ENCODE results near the gene NCAPD3.

The NCAPD3 gene

GRCh38 chr11:134173296-134173695 lies 50.5 kb downstream of the NCAPD3 start:
- no peaks in the 10 kb centered on the region for H3K9me3 ChIP-seq (ENCODE audit: control insufficient read depth, insufficient read depth, low read length)
- H3K4me1 ChIP-seq (ENCODE audit: control insufficient read depth, low read length) = no peaks in the 10 kb centered on the region
- no peaks in the 10 kb centered on the region for H3K79me2 ChIP-seq (ENCODE audit: control insufficient read depth, low read length)
- no peak overlapping the region for H3K4me2 ChIP-seq (ENCODE audit: low read length)
- H3K27ac ChIP-seq (ENCODE audit: low read depth, low read length) = no peak overlapping the region
- H3F3A ChIP-seq (ENCODE audit: control insufficient read depth, insufficient read depth) = no peaks in the 10 kb centered on the region
- no peaks in the 10 kb centered on the region for H3K27me3 ChIP-seq (ENCODE audit: control insufficient read depth, low read length)
- peaks cover 96% of the 10 kb centered on the region for H3K36me3 ChIP-seq (ENCODE audit: control insufficient read depth, low read length)
- H3K9me2 ChIP-seq (replicated peaks; ENCODE audit: control insufficient read depth, low read length) = no peaks in the 10 kb centered on the region
- no peaks in the 10 kb centered on the region for H4K20me1 ChIP-seq (ENCODE audit: control insufficient read depth, insufficient read depth, low read depth, low read length)
- no peak for TF ChIP-seq EZH2phosphoT487 (IDR thresholded peaks at IDR 0.05; ENCODE audit: borderline replicate concordance, low read length)
- TF ChIP-seq CTCF (IDR thresholded peaks at IDR 0.05; ENCODE audit: low read depth, low read length, poor library complexity, severe bottlenecking) = no peak
- no peak overlapping the region for H3K4me3 ChIP-seq (ENCODE audit: low read length)

- Histone ChIP-seq H3K9me3 (ENCODE audit: control insufficient read depth, insufficient read depth, low read length) (no peaks in the 10 kb centered on the region), H3K4me2 (ENCODE audit: low read length) (no peak overlapping the region), H3K27ac (ENCODE audit: low read depth, low read length) (no peak overlapping the region), H3K79me2 (ENCODE audit: control insufficient read depth, low read length) (no peaks in the 10 kb centered on the region), H4K20me1 (ENCODE audit: control insufficient read depth, insufficient read depth, low read depth, low read length) (no peaks in the 10 kb centered on the region), H3F3A (ENCODE audit: control insufficient read depth, insufficient read depth) (no peaks in the 10 kb centered on the region), H3K4me3 (ENCODE audit: low read length) (no peak overlapping the region), H3K4me1 (ENCODE audit: control insufficient read depth, low read length) (no peaks in the 10 kb centered on the region), H3K9me2 (replicated peaks; ENCODE audit: control insufficient read depth, low read length) (no peaks in the 10 kb centered on the region), H3K36me3 (ENCODE audit: control insufficient read depth, low read length) (peaks cover 92% of the 10 kb centered on the region), H3K27me3 (ENCODE audit: control insufficient read depth, low read length) (no peaks in the 10 kb centered on the region)
- TF ChIP-seq EZH2phosphoT487 (IDR thresholded peaks at IDR 0.05; ENCODE audit: borderline replicate concordance, low read length) (no peak), CTCF (IDR thresholded peaks at IDR 0.05; ENCODE audit: low read depth, low read length, poor library complexity, severe bottlenecking) (no peak)
Observed at GRCh38 chr11:134171951-134172350, 51.8 kb downstream of the NCAPD3 start.

- TF ChIP-seq EZH2phosphoT487 (IDR thresholded peaks at IDR 0.05; ENCODE audit: borderline replicate concordance, low read length) = no peak
- TF ChIP-seq CTCF (IDR thresholded peaks at IDR 0.05; ENCODE audit: low read depth, low read length, poor library complexity, severe bottlenecking) = no peak
- no peaks in the 10 kb centered on the region for H3K79me2 ChIP-seq (ENCODE audit: control insufficient read depth, low read length)
- no peaks in the 10 kb centered on the region for H3F3A ChIP-seq (ENCODE audit: control insufficient read depth, insufficient read depth)
- no peak overlapping the region for H3K4me3 ChIP-seq (ENCODE audit: low read length)
- H3K27ac ChIP-seq (ENCODE audit: low read depth, low read length) = no peak overlapping the region
- no peaks in the 10 kb centered on the region for H3K9me2 ChIP-seq (replicated peaks; ENCODE audit: control insufficient read depth, low read length)
- no peak overlapping the region for H3K4me2 ChIP-seq (ENCODE audit: low read length)
- H4K20me1 ChIP-seq (ENCODE audit: control insufficient read depth, insufficient read depth, low read depth, low read length) = no peaks in the 10 kb centered on the region
- no peaks in the 10 kb centered on the region for H3K27me3 ChIP-seq (ENCODE audit: control insufficient read depth, low read length)
- H3K4me1 ChIP-seq (ENCODE audit: control insufficient read depth, low read length) = no peaks in the 10 kb centered on the region
- H3K9me3 ChIP-seq (ENCODE audit: control insufficient read depth, insufficient read depth, low read length) = no peaks in the 10 kb centered on the region
- H3K36me3 ChIP-seq (ENCODE audit: control insufficient read depth, low read length) = peaks cover 82% of the 10 kb centered on the region
Observed at GRCh38 chr11:134170919-134171281, 52.9 kb downstream of the NCAPD3 start.

Measured in DOHH2 (cell line).